ENCODE data around the gene ARRB1. TPM values are rescaled to one million over a fixed set of nuclear protein-coding genes. Genes with fewer than 3 reads are reported as not detected.

ARRB1 gene
- total RNA-seq, 1 experiment from 2014 or later: 17.2 TPM

- H3K36me3 ChIP-seq: no peaks in the 10 kb centered on the region
- H3K4me3 ChIP-seq: no peak overlapping the region
- DNase-seq: no peak
- no peaks in the 10 kb centered on the region for H3K9me3 ChIP-seq
- H3K27me3 ChIP-seq: no peaks in the 10 kb centered on the region
Measured at GRCh38 chr11:75265851-75266531, 85.5 kb downstream of the ARRB1 start.

- Histone ChIP-seq H3K36me3 (no peaks in the 10 kb centered on the region), H3K27me3 (no peaks in the 10 kb centered on the region), H3K4me3 (no peak overlapping the region), H3K9me3 (no peaks in the 10 kb centered on the region)
- DNase-seq: no peak
Measured at GRCh38 chr11:75264971-75265370, 86.5 kb downstream of the ARRB1 start.

- Histone ChIP-seq H3K9me3 (no peaks in the 10 kb centered on the region), H3K36me3 (no peaks in the 10 kb centered on the region), H3K4me3 (no peak overlapping the region), H3K27me3 (no peaks in the 10 kb centered on the region)
- no peak for DNase-seq
Measured at GRCh38 chr11:75264356-75264755, 87.1 kb downstream of the ARRB1 start.

- no peak for DNase-seq
Measured at GRCh38 chr11:75263944-75264349, 87.5 kb downstream of the ARRB1 start.

GRCh38 chr11:75262961-75263852 is 88.3 kb downstream of the ARRB1 start:
- no peaks in the 10 kb centered on the region for H3K27me3 ChIP-seq
- H3K9me3 ChIP-seq: no peaks in the 10 kb centered on the region
- H3K36me3 ChIP-seq: no peaks in the 10 kb centered on the region
- H3K4me3 ChIP-seq: no peak overlapping the region
- no peak for DNase-seq

More at GRCh38 chr11:75263944-75264349, 87.5 kb downstream of the ARRB1 start:
- H3K4me3 ChIP-seq: no peak overlapping the region
- no peaks in the 10 kb centered on the region for H3K9me3 ChIP-seq
- H3K27me3 ChIP-seq: no peaks in the 10 kb centered on the region
- H3K36me3 ChIP-seq: no peaks in the 10 kb centered on the region

- Histone ChIP-seq H3K9me3 (no peaks in the 10 kb centered on the region), H3K27me3 (no peaks in the 10 kb centered on the region)
- no peak for DNase-seq
Measured at GRCh38 chr11:75262436-75262835, 89.0 kb downstream of the ARRB1 start.

GRCh38 chr11:75261902-75262361 is 89.5 kb downstream of the ARRB1 start:
- H3K9me3 ChIP-seq: no peaks in the 10 kb centered on the region
- H3K36me3 ChIP-seq: no peaks in the 10 kb centered on the region
- DNase-seq: no peak
- no peaks in the 10 kb centered on the region for H3K27me3 ChIP-seq
- H3K4me3 ChIP-seq: no peak overlapping the region

More at GRCh38 chr11:75262436-75262835, 89.0 kb downstream of the ARRB1 start:
- no peaks in the 10 kb centered on the region for H3K36me3 ChIP-seq
- no peak overlapping the region for H3K4me3 ChIP-seq

GRCh38 chr11:75260396-75261170 is 90.9 kb downstream of the ARRB1 start:
- no peaks in the 10 kb centered on the region for H3K27me3 ChIP-seq
- H3K9me3 ChIP-seq: no peaks in the 10 kb centered on the region
- no peak for DNase-seq
- H3K4me3 ChIP-seq: no peak overlapping the region
- no peaks in the 10 kb centered on the region for H3K36me3 ChIP-seq

- Histone ChIP-seq H3K36me3 (no peaks in the 10 kb centered on the region), H3K9me3 (peaks cover 15% of the 10 kb centered on the region), H3K27me3 (peaks cover 4% of the 10 kb centered on the region), H3K4me3 (no peak overlapping the region)
- DNase-seq: no peak
Measured at GRCh38 chr11:75254326-75254725, 97.1 kb downstream of the ARRB1 start.

GRCh38 chr11:75249704-75250103 is 101.8 kb downstream of the ARRB1 start:
- Histone ChIP-seq H3K9me3 (peaks cover 15% of the 10 kb centered on the region), H3K4me3 (no peak overlapping the region), H3K27me3 (peaks cover 9% of the 10 kb centered on the region), H3K36me3 (no peaks in the 10 kb centered on the region)
- DNase-seq: no peak

GRCh38 chr11:75248924-75249256 is 102.6 kb downstream of the ARRB1 start:
- no peak for DNase-seq
- Histone ChIP-seq H3K4me3 (no peak overlapping the region), H3K9me3 (peaks cover 9% of the 10 kb centered on the region), H3K36me3 (no peaks in the 10 kb centered on the region), H3K27me3 (peaks cover 15% of the 10 kb centered on the region)

GRCh38 chr11:75246671-75247350 is 104.7 kb downstream of the ARRB1 start:
- Histone ChIP-seq H3K27me3 (peaks cover 26% of the 10 kb centered on the region), H3K4me3 (no peak overlapping the region), H3K36me3 (no peaks in the 10 kb centered on the region), H3K9me3 (no peaks in the 10 kb centered on the region)
- DNase-seq: no peak

- H3K27me3 ChIP-seq: peaks cover 24% of the 10 kb centered on the region
- no peaks in the 10 kb centered on the region for H3K36me3 ChIP-seq
- H3K4me3 ChIP-seq: no peak overlapping the region
- H3K9me3 ChIP-seq: no peaks in the 10 kb centered on the region
- DNase-seq: no peak
Measured at GRCh38 chr11:75246006-75246670, 105.3 kb downstream of the ARRB1 start.

- H3K27me3 ChIP-seq: peaks cover 27% of the 10 kb centered on the region
- no peak overlapping the region for H3K4me3 ChIP-seq
- H3K36me3 ChIP-seq: no peaks in the 10 kb centered on the region
- DNase-seq: no peak
- no peaks in the 10 kb centered on the region for H3K9me3 ChIP-seq
Measured at GRCh38 chr11:75245356-75246005, 106.0 kb downstream of the ARRB1 start.

GRCh38 chr11:75244052-75244814 is 107.2 kb downstream of the ARRB1 start:
- Histone ChIP-seq H3K9me3 (no peaks in the 10 kb centered on the region), H3K36me3 (no peaks in the 10 kb centered on the region), H3K4me3 (no peak overlapping the region), H3K27me3 (peaks cover 32% of the 10 kb centered on the region)
- no peak for DNase-seq

Data from MG63 (cell line).